Stimulated activated CD8-positive, alpha-beta memory T cell treated with anti-CD3 and anti-CD28 coated beads, Interleukin-7, amount 100 ng/mL, for 24 hours (primary cell): ENCODE measurements around the gene C4B.

Experiments used
- DNase-seq: peaks from one replicate; pipeline ENCODE4 v3.0.0-alpha.2; 2020; ENCODE audit warnings: low read depth

Gene C4B

DNA sequence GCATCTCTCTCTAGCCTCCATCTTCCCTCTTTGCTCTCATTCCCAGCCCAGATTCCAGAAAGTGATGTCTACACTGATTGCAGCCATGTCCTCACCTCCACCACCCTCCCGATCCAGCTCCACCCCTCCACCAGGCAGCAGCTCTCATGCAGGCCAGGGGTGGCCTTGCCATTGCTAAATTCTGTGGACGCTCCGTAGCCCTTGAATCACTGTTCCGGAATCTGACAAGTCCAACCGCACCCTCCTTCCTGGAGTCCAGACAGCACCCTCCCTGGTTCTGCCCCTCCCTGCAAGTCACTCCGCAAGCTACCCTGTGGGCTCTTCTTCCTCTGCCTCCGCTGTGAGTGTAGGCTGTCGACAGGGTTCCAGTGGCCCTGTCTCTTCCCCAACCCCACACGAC is 68.3 kb downstream of the C4B start:
- DNase-seq, result no peak

DNA sequence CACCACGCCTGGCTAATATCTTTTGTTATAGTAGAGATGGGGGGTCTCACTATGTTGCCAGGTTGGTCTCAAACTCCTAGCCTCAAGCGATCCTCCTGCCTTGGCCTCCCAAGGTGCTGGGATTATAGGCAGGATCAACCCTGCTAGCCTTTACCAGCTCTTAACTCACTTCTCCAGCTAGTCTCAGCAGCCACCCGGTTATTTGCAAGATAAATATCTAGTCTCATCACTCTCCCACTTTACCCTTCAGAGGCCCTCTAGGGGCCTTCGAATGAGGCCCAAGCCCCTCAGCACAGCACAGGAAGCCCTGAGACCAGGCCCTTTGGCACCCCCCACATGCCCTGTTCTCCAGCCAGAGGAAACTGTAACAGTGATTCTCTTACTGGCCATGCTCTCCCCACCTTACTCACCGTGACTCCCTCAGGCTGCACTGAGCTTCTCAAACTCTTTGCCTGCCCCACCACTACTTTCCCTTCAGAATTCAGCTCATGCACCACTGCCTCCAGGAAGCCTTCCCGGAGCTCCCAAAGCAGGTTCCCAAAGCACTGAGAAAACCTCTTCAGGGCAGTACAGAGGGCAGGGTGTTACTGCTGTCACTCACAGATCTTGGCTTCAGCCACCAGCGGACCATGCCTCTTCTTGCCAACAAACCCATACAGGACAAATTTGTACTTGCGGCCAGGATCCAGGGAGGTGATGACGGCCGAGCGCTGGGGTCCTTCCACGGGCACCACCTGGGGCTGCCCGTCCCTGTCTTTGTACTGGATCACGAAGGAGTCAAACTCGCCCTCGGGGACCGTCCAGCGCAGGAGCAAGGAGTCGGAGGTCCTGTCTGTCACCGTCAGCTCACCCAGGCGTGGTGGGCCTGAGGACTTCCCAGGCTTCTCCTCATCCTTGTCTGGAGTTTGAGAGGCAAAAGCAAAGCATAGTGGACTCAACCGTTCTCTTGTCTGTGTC is 69.5 kb downstream of the C4B start:
- DNase-seq, result no peak

DNA sequence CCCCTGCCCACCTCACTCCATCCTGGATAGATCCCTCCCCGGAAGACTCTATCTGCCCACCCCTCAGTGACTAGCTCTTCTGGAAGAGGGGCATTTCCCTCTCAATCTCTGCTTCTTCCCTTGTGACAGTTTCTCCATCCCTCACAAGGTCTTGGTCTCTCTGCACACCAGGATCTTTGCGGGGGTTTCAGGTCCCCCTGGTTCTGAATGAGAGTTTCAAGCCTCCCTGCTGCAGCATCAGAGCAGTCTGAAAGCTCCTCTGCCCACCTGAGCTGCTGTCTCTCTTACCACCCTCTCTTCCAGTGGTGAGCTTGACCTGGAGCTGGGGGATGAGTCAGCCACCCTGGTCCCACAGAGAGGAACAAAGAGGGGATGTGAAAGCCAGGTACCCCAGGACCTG is 70.2 kb downstream of the C4B start:
- DNase-seq, result no peak
